ENCODE measurements around the gene SYNE3. TPM values are rescaled to one million over a fixed set of nuclear protein-coding genes. Genes with fewer than 3 reads are reported as not detected.

Gene SYNE3
- total RNA-seq, 1 experiment from 2014 or later, result 2.8 TPM

DNA sequence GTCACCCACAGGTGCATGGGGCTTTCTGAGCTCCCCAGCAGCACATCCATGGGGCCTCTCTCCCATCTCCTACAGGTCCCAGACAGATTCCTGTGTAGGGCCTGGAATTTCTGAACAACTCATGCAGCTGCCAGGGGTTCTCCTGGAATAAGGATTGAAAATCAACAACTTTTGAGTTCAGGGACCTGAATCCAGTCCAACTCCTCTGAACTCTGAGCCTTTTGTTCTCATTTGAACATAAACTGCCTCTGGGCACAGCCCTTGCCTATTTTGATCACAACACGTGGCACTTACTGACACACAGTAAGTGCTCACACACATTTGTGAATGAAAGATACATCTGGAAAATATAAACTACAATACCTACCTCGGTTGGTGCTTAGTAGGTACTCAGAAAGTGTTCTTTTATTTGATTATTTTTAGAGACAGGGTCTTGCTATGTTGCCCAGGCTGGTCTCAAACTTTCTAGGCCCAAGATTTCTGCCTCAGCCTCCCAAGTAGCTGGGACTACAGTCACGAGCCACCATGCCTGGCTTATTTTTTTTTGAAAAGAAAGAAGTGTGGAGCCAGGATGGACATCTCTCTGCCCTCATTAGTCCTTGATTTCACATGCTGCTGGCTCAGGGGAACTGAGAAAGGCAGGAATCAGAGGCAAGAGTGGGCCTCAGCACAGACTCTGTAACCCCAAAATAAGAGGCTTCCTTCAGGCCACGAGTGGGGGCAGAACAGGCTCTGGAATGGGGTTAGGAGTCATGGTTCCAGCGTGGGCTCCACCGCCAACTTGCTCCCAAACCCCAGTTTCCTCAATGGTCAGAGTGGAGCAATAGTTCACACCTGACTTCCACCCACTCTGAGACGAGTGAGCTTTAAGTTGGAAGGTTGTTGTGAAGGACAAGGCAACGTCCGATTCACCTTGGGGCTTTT, 27.0 kb downstream of the SYNE3 start:
- DNase-seq, result no peak
- Histone ChIP-seq H3K36me3 (no peaks in the 10 kb centered on the region), H3K27me3 (no peaks in the 10 kb centered on the region), H3K4me3 (no peak overlapping the region), H3K9me3 (no peaks in the 10 kb centered on the region)

GRCh38 chr14:95488376-95489213, 27.9 kb downstream of the SYNE3 start:
- no peaks in the 10 kb centered on the region for H3K27me3 ChIP-seq
- no peak overlapping the region for H3K4me3 ChIP-seq
- no peaks in the 10 kb centered on the region for H3K36me3 ChIP-seq
- H3K9me3 ChIP-seq, result no peaks in the 10 kb centered on the region
- no peak for DNase-seq

GRCh38 chr14:95487669-95488084, 28.8 kb downstream of the SYNE3 start:
- H3K9me3 ChIP-seq, result no peaks in the 10 kb centered on the region
- H3K27me3 ChIP-seq, result no peaks in the 10 kb centered on the region
- H3K36me3 ChIP-seq, result no peaks in the 10 kb centered on the region
- DNase-seq, result no peak
- H3K4me3 ChIP-seq, result no peak overlapping the region

DNA sequence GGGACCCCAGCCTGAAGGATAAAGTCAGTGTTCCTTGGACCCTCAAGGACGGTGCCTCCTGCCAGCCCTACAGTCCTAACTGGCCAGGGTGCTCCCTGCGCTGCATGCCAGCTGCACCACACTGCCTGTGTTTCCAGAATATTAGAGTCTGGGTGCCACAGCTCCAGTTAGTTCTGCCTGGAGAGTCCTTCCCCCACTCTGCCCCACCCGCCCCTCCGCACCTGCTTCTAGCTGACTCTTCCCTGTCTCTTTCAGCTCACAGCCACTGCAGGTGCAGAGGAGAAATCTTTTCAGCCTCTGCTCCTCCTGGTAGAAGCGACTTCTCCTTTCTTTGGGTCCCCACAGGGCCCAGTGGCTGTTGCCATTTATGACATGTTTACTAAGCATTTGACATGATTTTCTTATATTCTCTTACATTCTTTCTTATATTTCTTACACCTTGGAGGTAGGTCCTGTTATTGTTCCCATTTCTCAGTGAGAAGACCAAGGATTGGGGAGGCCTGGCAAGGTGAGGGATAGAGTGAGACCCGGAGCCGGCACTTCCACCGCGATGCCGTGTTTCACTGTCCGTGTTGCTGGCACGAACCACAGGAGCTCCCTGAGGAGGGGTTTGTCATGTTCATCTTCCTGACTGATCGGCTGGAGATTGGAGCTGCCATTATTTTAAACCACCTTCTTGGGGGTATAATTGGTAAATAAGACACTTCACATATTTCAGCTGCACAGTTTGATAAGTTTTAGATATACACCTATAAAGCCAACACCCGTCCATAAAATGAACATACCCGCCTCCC, 29.4 kb downstream of the SYNE3 start:
- Histone ChIP-seq H3K27me3 (no peaks in the 10 kb centered on the region), H3K36me3 (no peaks in the 10 kb centered on the region), H3K4me3 (no peak overlapping the region), H3K9me3 (no peaks in the 10 kb centered on the region)
- DNase-seq, result no peak

DNA sequence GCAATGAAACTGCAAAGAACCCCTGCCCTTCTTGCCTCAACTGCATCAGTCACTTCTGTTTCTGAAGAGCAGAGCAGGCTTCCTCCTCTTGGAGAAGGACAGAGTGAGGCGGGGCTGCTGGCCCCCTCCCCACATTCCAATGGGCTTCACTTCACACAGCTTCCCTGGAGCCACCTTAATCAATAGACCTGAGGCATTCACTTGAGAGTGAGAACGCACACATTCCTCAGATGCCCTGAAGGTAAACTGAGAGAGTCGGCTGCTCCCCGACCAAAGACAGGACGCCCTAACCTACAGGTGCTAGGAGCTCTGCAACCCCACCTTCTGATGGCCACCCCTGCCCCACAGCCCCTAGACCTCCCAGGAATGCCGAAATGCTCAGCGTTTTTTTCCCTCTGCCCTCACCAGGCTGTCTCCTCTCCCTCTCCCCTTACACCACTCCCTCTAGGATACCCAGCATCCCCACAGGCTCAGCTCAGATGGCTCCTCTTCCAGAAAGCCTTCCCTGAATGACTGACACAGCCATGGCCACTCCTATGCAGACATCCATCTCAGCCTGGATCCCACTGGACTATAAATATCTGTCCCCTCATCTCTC, 31.1 kb downstream of the SYNE3 start:
- Histone ChIP-seq H3K36me3 (no peaks in the 10 kb centered on the region), H3K9me3 (no peaks in the 10 kb centered on the region), H3K4me3 (no peak overlapping the region), H3K27me3 (no peaks in the 10 kb centered on the region)
- no peak for DNase-seq

DNA sequence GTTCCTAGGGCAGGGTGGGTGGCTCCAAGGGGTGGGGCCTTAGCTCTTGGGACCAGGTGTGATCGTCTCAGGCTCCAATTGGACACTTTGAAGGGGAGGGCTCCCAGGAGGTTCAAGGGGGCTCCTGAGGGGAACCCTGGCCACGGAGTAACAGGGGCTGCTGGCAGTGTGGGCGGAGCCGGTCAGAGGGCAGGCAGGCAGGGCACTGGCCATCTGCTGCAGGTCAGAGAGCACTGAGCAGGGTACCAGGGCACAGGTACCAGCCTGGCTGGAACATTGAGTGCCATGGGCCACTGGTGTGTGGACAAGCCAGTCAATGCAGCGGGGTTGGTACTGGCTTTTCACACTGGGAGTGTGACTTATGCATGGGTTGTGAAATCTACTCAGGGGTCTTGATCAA, 32.2 kb downstream of the SYNE3 start:
- Histone ChIP-seq H3K36me3 (no peaks in the 10 kb centered on the region), H3K4me3 (no peak overlapping the region), H3K9me3 (no peaks in the 10 kb centered on the region), H3K27me3 (no peaks in the 10 kb centered on the region)
- DNase-seq, result no peak

GRCh38 chr14:95483309-95484165, 32.9 kb downstream of the SYNE3 start:
- Histone ChIP-seq H3K36me3 (no peaks in the 10 kb centered on the region), H3K4me3 (no peak overlapping the region), H3K27me3 (no peaks in the 10 kb centered on the region), H3K9me3 (no peaks in the 10 kb centered on the region)
- DNase-seq, result peak; percentile 86

GRCh38 chr14:95482627-95483308, 33.7 kb downstream of the SYNE3 start:
- Histone ChIP-seq H3K27me3 (no peaks in the 10 kb centered on the region), H3K4me3 (no peak overlapping the region), H3K9me3 (no peaks in the 10 kb centered on the region), H3K36me3 (no peaks in the 10 kb centered on the region)
- no peak for DNase-seq

- Histone ChIP-seq H3K9me3 (no peaks in the 10 kb centered on the region), H3K36me3 (no peaks in the 10 kb centered on the region), H3K4me3 (no peak overlapping the region), H3K27me3 (no peaks in the 10 kb centered on the region)
- DNase-seq, result no peak
Observed at GRCh38 chr14:95481391-95482022, 34.9 kb downstream of the SYNE3 start.

DNA sequence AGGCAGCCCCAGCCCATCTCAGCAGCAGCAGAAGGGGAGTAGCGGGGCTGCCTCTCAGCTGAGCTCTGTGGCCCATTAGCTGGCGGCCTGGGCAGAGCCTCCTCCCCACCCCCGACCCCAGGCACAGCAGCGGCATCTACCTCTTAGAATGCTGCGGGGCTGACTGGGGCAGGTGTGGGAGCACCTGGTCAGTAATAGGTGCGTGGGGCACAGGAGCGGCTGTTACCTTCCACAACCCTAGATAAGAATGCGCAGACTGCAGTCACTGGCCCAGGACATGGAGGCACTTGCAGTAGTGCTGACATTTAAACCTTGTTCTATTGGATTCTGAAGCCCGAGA, 35.6 kb downstream of the SYNE3 start:
- Histone ChIP-seq H3K4me3 (no peak overlapping the region), H3K27me3 (no peaks in the 10 kb centered on the region), H3K9me3 (no peaks in the 10 kb centered on the region), H3K36me3 (no peaks in the 10 kb centered on the region)
- DNase-seq, result no peak

DNA sequence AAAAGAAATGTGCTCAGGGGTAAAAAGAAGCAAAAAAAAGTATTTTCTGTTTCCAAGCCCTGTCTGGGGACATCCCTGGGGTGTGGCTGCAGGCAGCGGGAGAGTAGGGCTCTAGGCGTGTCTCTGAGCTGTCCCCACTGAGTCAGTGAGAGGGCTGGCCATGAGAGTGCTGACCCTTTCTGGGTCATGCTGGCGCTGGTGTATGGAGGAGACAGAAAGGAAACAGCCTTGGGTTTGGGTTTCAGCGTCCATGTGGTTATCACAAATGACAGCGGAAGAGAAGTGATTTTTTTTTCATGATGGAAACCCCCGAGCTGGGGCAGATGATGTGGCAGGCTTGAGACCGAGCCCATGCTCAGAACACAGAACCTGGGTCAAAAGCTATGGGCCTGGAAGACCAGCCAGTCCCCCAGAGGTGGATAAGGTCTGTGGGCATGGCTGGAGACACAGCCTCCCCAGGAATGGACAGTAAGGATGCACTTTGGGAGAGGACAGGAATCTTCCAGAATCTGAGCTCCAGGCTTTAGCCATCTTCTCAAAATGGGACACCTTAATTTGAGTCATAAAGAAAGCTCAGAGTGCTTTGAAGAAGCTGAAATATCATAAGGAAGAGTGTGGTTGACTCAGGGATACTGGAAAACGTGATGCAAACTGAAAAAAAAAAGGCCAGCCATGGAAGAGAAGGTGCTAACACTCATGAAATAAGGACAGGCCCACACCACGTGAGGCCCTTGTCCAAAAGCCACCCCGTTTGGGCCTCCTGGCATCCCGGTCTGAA, 36.2 kb downstream of the SYNE3 start:
- Histone ChIP-seq H3K4me3 (no peak overlapping the region), H3K27me3 (no peaks in the 10 kb centered on the region), H3K36me3 (no peaks in the 10 kb centered on the region), H3K9me3 (no peaks in the 10 kb centered on the region)
- no peak for DNase-seq

DNA sequence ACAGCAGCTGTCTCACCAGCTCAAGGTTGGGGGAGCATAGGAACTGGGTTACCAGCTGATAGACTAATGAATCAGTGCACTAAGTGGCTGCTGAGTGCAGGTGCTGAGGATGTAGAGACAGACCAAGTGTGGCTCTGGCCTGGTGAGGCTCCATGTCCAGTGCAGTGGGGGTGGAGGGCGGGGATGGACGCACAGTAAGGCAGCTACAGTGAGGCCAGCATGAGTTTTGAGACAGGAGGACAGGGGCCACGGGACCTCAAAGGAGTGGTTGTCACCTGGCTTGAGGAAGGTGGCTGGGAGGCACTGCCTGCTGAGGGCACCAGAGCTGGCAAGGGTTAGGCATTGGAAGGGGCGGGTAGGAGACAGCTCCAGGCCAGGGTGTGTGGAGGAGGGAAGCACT, 37.0 kb downstream of the SYNE3 start:
- no peaks in the 10 kb centered on the region for H3K9me3 ChIP-seq

DNA sequence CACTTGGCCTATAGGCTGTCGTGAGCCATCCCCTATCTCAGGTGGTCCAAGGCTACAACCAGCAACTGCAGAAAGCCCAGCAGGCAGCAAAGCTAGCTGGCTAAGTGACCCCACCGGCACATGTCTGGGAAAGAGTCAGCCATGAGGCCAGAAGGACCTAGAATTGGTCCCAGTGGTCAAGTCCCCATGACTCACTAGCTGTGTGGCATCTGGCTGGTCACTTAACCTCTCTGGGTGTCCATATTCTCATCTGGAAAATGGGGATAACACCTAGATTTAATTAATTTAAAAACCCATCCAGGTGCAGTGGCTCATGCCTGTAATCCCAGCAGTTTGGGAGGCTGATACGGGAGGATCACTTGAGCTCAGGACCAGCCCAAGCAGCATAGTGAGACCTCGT, 37.6 kb downstream of the SYNE3 start:
- Histone ChIP-seq H3K4me3 (no peak overlapping the region), H3K9me3 (no peaks in the 10 kb centered on the region), H3K36me3 (no peaks in the 10 kb centered on the region), H3K27me3 (no peaks in the 10 kb centered on the region)
- DNase-seq, result no peak

More for the DNA sequence above, 37.0 kb downstream of the SYNE3 start:
- no peak for DNase-seq
- Histone ChIP-seq H3K36me3 (no peaks in the 10 kb centered on the region), H3K27me3 (no peaks in the 10 kb centered on the region), H3K4me3 (no peak overlapping the region)

GRCh38 chr14:95478309-95478708, 38.1 kb downstream of the SYNE3 start:
- H3K36me3 ChIP-seq, result no peaks in the 10 kb centered on the region
- no peak for DNase-seq
- no peaks in the 10 kb centered on the region for H3K27me3 ChIP-seq
- no peak overlapping the region for H3K4me3 ChIP-seq
- H3K9me3 ChIP-seq, result no peaks in the 10 kb centered on the region

Data from MG63 (cell line).